ENCODE measurements around the gene SPEM2.
"Not testable (repeated sequence)": the region's sequence is repeated elsewhere in the genome, so short reads cannot be mapped to it uniquely, and the experiment has no call there.

Gene SPEM2

DNA sequence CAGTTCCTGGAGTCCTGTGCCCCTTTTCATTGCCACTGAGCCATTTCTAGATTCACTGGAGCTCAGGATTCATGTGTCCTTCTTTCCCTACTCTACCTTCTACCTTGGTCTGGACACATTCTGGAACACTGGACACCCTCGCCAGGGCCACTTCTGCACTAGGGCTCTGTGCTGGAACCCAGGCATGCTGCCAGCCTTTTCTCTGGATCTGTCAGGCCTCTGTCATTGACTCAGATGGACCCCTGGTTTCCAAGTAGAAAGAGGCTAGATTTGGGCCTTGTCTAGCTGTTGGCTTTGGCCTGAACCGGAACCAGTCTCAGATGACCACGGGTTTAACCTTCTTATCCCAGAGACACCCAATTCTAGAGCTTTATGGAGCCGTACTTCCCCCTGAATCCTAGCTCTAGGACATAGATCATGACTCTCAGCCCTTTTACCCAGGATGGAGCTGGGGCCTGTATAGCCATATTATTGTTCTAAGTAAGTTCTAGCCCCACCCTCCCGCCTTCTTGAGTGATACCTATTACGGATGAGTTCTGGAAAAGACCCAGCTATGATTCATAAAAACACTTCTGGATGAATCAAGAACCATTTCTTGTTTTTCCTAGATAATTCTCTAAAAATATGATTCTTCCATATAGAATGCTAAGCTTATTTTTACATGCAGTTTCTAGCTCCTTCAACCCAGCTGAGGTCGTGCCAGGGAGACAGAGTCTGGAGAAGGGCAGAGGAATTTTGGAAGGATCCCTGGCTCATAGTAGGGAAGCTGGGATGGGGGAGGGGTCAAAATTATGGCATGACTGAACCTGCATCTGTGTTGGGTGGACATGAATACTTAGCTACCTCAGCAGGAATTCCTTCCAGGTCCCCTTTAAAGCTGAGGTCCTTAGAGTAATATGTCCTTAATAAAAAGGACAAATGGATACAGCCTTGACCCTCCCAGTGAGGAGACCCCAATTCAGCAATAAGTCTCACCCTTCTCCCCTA is 18.4 kb downstream of the SPEM2 start:
- DNase-seq, result no peak

DNA sequence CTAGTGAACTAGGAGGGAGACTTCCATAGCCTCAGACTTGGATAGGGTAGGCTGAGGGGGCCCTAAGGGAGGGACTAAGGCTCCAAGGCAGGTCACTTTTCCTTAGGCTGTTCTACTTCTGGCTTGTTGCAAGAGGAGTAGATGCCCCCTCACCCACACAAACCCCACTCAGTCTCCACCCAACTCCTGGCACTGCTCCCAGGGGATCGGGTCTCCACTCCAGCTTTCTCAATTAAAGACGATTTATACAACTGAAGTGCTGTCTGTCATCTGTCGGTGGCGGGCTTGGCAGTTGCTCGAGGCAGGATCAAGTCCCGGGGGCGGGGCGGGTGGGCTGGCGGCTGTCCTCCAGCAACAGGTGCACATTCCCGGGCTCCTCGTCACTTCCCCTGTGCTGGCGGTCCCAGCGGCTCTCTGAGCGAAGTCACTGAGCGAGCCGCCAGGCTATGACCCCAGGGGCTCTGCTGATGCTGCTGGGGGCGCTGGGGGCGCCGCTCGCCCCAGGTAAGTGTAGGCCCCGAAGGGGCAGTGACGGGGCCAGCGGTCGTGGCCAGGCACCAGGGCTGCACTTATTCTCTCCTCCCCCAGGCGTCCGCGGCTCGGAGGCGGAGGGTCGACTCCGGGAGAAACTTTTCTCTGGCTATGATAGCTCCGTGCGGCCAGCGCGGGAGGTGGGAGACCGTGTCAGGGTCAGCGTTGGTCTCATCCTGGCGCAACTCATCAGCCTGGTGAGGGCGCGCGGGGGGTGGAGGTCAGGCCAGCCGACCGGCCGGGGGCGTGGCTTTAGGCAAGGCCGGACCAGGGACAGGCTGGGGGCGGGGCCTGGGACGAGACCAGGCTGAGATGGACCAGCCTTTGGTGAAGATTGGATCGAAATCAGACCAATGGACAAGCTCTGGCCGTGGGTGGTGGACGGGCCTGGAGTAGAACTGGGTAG is 19.5 kb downstream of the SPEM2 start, which contains the start of gene CHRNB1:
CHRNB1 (plus strand) TSS at position 380 of the 937 bp plus-strand sequence; CDS start at position 447, 67 bp downstream.
- no peak for DNase-seq

DNA sequence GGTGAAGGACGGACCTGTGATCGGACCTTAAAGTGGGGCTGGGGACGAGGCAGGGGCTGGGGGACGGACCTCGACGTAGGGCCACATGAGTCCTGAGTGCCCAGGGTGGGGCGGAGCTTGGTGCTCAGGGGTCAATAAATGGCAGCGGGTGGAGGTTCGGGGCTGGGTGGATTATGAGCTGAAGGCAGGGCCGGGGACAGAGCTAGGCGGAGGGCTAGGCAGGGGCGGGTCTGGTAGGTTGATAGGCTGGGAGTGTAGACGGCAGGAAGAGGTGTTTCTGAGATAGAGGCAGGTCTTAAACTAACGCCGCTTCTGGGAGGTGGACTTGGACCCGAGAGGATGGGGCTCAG is 20.2 kb downstream of the SPEM2 start:
- peak; percentile 47 for DNase-seq

DNA sequence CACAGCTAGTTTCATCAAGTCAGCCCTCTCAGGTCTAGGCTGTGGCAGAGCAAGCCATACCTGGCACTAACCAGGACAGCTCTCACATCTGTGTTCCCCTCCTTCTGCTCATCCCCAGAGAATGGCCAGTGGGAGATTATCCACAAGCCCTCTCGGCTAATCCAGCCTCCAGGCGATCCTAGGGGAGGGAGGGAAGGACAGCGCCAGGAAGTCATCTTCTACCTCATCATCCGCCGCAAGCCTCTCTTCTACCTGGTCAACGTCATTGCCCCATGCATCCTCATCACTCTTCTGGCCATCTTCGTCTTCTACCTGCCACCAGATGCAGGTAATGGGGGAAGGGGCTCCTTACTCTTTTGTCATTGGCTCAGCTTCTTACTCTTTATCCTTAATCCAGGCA is 23.0 kb downstream of the SPEM2 start:
- no peak for DNase-seq

DNA sequence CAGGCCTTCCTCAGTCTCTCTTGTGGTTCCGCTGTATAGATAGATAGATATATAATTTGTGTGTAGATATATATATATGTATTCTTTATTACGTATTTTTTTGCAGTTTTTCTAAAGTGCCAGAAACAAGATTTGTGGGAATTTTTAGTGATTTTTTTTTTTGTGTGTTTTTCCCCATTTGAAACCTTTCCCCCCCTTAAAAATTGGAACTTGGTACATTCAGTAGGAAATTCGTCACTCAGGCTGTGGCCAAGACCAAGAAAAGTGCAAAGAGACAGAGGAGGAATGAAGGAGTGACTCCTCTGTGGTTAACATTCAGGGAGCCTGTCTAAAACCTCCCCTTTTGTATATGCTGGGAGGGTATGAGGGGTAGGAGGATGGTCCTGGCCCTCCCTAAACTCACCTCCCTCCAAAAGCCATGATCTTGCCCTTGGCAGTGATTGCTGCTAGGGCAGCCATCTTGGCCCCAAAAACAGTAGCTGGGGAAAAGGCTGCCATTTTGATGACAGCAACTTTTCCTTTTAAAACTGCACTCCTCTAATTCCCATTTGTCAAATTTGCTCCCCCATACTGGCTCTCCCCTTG is 34.6 kb downstream of the SPEM2 start:
- DNase-seq, result no peak

DNA sequence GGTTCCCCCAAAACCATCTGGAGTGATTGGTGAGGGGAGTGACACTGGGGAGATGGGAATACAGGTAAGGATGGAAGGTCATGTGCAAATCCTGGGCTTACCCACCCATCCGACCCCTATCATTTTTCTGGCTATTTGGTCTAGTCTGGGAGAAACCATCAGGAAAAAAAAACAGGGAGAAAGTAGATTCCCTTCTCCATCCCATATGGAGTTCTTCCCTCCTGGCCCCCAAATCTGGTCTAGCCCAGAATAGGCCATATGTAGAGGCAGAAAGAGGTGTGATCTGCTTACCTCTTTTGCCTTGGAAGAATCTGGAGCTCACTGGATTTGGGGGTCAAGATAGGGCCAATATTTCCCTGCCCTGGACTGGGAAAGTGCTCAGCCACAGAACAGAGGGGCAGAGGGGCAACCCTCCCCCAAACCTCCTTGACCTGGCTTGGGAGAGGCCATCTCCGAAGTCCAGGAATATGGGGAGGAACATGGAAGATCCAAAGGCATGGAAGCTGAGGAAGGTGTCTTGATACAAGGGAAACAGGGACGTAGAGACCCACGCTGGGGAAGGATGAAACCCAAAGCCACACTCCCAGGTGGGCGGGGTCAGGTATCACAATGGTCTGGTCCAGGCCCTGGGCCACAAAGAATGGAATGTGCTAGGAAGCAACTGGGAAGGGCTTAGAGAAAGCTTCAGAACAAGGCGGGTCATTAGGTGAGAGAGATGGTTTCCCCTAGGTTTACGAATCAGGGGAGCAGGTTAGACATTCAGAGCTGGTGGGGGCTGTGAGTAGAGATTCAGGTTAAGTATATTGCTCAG is 35.6 kb downstream of the SPEM2 start:
- no peak for DNase-seq

DNA sequence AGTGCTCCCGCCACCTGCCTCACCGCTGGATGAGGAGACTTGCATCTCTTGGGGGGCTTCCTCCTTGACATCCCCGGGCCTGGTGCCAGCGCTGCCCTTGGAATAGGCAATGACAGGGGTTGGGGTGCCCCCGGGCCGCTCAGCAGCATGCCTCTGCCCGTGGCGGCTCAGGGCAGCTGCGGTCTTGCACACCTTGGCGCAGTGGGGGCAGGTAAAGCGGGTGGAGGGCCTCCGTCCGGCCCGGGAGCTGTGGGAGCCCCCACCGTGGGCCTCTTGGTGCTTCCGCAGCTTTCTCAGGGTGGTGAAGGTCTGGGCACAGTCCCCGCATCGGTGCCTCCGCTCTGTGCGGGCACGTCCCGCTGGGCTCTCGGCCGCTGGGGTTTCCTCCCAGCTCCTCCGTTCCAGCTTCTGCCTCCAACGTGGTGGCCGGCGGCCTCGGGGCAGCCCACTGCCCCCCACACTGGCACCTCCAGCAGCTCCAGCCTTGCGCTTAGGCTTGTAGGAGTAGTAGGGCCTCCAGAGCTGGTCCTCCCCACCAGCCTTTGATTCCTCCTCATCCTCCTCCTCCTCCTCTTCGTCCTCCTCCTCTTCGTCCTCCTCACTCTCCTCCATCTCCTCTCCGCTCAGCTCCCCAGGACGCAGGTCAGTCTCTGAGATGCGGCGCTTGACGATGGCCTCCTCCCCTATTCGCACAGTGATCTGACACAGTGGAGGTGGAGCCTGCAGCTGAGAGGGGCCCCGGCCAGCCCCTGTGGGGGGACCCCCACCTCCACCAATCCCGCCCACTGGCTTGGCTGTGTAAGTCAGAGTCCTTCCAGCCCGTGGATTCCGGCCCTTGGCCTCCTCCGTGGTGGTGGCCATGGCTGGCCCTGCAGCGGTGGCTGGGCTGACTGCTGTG is 37.3 kb downstream of the SPEM2 start:
- no peak for DNase-seq

DNA sequence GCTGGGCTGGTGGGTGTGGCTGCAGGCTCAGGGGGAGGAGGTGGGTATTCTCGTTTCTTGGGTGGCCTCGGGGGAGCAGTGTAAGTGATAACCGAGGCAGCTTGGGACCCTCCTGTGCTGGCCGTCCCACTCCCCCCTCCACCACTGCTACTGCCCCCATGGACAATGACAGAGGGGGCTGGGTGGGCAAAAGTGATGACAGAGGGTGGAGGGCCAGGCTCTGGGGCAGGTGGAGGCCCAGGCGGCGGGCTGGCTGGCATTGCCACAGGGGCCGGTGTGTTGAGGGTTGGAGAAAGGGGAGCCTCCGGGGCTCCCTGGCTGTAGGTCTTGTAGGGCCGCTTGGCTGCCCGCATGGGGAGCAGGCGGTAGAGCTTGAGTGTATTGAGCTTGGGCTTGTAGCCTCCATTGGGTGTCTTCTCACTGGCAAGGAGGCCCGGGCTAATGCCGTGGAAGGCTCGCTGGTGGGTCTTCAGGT is 38.0 kb downstream of the SPEM2 start:
- DNase-seq, result no peak

DNA sequence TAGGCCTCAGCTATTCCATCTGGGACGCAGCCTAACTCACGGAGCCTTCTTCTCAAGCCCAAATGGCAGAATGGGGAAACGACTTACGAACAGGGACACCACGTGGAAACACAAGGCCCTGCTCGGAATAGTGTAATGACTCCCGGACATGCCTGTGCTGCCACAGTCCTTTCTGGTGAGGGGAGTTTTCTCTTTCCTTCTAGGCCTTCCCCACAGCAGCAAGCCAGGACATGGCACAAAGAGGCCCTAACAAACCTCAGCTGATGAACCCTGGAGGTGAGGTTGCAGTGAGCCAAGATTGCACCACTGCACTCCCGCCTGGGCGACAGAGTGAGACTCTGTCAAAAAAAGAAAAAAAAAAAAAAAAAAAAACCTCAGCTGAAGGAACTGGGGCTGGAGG is 38.7 kb downstream of the SPEM2 start:
- no peak for DNase-seq

DNA sequence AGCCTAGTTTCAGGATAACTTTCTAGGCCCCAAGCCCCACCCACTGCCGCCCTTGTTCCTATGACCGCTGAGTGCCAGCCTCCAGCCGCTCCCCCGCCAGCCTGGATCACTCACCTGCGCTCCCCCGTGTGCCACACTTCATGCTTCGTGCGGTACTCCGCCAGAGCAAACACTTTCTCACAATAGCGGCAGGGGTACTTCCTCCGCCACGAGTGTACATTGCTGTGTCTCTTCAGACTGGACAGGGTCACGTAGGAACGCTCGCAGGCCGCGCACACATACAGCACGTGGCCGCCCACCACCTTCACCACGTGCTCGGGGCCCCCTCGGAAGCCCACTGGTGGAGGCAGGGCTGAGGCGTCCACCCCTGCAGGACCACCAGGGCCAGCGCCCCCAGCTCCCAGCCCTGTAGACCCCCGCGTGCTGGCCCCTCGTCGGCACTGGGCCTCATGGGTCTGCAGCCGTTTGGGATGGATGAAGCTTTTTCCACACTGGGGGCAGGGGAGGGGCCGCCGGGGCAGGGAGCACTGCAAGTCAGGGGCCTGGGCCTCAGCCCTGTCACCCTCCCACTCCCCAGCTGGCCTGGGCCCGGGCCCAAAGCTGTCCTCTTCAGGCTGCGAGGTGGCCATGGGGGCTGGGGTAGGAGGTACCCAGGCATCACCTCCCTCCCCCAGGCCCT is 40.3 kb downstream of the SPEM2 start:
- DNase-seq, result no peak

DNA sequence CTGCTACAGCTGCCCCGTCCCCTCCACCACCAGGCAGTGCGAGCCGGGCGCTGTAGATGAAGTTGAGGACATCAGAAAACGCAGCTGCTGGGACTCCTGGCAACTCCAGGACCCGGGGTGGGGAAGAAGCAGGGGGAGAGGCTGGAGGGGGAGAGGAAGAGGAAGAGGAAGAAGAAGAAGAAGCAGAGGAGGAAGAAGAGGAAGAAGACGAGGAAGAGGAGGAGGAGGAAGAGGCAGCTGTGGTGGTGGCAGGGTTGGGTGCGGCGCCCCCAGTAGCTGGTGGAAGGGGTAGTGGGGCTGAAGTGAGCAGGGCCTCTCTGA is 40.9 kb downstream of the SPEM2 start:
- DNase-seq, result no peak

DNA sequence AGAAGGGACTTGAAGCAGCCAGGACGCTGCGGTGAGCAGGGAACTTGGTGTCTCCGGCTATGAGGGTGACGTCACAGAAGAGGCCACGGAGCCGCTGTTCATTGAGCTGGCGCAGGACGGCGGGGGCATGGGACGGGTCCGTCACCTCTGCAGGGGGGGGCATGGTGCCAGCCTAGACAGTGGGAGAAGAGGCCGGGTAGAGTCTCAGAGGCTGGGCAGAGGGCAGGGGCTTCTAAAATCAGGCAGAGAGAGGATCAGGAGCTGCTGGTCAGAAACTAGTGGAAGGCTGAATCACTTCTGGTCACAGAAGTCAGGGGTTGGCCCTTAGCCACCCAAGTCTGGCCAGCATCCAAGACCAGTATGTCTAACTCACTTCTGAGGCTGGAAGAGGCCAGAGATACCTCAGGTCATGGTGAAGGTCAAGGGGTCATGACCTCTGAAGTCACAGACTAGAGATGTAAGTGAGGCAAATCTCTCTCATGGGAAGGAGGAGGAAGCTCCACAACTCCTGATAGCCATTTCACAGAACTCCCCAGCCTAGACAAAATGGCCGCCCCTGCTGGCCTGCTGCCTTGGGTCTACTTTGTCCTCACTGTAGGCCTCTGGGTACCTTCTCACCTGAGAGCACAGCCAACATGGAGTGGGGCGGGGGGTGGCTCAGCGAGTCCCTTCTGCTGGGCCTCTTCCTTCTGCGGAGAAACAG is 41.4 kb downstream of the SPEM2 start:
- DNase-seq, result no peak

DNA sequence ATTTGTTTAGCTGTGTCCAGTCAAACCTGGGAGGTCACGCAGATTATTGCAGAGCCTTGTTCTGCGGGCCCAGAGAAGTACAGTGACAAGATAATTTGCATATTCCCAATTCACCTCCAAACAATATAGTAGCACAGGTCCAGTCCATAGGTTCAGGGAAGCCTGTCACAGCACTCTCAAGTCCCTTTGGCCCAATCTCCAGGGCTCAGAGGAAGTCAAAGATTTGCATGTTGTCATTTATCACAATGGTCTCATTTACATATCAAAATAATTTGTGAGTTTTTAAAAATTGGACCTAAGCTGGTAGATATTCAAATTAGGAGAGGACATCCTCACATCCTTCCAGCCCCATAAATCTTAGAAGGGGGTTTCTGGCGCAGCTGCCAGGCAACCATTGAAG is 42.1 kb downstream of the SPEM2 start:
- DNase-seq, result no peak

DNA sequence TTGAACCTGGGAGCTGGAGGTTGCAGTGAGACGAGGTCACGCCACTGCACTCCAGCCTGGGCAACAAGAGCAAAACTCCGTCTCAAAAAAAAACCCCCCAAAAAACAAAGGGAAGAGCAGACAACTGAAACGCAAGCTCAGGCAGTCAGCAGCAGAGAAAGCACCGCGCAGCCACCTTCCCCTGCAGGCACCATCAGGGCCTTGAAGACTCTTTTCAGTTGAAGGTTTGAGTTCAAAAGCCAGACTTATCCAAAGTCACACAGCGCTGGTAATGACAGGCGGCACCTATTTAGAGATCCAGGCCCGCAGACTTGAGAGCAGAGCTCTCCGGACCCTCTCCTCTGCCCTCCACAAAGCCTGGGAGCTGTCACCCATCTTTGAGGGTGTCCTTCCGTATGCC is 42.9 kb downstream of the SPEM2 start:
- no peak for DNase-seq

DNA sequence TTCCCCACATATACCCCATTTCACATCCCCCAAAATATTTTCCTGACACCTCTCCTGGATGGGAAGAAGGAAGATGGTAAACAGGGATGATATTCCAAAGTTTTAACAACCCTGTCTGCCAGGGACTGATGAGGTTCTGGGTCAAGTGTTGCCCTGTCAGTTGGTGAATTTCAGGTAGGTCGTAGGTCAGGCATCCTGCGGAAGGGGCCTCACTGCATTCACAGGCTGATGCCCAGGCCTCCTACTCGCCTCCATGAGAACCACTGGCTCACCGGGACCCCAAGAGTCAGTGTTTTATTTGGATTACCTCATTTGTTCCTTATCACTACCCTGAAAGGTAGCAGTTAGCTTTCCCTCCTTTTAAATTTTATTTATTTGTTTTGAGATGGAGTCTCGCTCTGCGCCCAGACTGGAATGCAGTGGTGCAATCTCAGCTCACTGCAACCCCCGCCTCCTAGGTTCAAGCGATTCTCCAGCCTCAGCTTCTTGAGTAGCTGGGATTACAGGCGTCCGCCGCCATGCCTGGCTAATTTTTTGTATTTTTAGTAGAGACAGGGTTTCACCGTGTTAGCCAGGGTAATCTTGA is 43.5 kb downstream of the SPEM2 start:
- DNase-seq, result no peak

DNA sequence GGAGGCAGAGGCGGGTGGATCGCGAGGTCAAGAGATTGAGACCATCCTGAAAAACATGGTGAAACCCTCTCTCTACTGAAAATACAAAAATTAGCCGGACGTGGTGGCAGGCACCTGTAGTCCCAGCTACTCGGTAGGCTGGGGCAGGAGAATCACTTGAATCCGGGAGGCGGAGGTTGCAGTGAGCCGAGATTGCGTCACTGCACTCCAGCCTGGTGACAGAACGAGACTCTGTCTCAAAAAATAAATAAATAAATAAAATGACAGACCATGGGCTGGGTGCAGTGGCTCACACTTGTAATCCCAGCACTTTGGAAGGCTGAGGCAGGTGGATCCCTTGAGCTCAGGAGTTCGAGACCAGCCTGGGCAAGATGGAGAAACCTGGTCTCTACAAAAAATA is 44.4 kb downstream of the SPEM2 start:
- not testable (repeated sequence) for DNase-seq

DNA sequence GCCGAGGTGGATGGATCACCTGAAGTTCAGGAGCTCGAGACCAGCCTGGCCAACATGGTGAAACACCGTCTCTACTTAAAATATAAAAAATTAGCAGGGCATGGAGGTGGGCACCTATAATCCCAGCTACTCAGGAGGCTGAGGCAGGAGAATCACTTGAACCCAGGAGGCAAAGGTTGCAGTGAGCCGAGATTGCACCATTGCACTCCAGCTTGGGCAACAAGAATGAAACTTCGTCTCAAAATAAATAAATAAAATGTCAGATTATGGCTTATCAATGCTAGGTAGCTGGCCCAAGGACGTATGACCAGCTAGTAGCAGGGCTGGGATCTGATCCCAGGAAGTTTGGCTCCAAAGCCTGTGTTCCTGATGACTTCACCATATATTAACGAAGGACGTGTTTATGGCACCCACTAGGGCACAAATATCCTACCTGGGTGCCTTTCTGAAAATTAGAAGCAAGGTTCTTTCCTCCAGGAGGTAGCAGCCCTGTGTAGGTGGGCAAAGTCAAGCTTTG is 45.1 kb downstream of the SPEM2 start:
- not testable (repeated sequence) for DNase-seq

DNA sequence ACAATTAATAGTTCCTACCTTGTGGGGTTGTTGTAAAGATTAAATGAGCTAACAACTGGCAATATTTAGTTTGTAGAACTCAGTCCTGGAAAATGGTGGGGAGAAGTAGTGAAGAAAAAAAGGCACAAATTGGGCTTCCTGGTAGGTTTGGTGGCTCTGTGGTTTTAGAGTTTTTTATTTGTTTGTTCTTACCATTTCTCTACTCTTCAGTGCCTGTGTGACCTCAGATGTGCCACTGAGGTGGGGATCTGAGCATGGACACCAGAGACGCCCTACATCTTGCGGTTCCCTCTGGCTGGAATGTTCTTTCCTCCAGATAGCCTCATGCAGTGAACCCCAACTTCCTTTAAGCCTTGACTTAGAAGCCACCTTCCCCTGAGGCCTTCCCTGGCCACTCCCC is 46.3 kb downstream of the SPEM2 start:
- no peak for DNase-seq

DNA sequence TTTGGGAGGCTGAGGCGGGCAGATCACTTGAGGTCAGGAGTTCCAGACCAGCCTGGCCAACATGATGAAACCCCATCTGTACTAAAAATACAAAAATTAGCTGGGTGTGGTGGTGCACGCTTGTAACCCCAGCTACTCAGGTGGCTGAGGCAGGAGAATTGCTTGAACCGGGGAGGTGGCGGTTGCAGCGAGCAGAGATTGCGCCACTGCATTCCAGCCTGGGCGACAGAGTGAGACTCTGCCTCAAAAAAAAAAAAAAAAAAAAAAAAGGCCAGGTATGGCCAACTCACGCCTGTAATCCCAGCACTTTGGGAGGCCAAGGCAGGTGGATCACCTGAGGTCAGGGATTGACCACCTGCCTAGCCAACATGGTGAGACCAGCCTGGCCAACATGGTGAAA is 49.4 kb downstream of the SPEM2 start:
- not testable (repeated sequence) for DNase-seq

All from CD4-positive, alpha-beta T cell treated with Interleukin-17A for 1 hour (primary cell).